C4-2B (cell line): ENCODE measurements around the gene HSDL1.

ENCODE experiments used
- H3K27ac ChIP-seq: fragments of 450-650 bp; 2 replicates; pipeline ENCODE4 v1.5.1; 2017
- ZFX ChIP-seq: fragments of 450-650 bp; IDR thresholded peaks from 2 replicates; pipeline ENCODE4 v1.6.1; 2017
- TF ChIP-seq, protein P1 (sequence below): fragments of 450-650 bp; conservative IDR thresholded peaks from 2 replicates; pipeline ENCODE4 v1.5.1; 2017; ENCODE audit warnings: mild to moderate bottlenecking

HSDL1 gene

DNA sequence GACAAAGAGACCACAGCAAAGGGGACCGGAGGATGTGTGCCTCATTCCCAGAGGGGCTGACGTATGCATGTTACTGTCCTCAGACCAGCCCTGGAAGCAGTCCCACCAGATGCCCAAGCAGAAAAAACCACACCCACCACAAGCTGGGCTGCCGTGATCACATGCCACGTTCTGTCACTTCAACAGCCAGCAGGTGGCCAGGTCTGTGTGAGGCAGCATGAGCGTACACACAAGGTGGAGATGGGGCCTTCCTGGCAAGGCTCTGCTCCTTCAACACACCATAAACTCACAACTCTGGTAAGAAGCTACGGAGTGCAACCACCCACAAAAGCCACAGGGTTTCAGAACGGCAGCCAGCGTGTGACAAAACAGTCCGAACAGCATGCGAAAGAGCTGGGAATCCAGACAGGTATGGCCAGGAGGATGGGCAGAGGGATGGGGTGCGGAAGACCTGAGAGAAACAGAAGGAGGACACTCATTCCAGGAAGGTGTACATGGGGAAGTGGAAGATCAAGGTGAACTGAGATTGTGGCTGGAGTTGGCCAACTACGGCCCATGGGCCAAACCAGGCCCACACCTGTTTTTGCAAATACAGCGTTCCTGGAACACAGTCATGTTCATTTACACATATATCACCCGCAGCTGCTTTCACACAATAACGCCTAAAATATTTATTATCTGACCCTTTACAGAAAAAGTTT, 56.1 kb downstream of the HSDL1 start:
- TF ChIP-seq, protein P1, sequence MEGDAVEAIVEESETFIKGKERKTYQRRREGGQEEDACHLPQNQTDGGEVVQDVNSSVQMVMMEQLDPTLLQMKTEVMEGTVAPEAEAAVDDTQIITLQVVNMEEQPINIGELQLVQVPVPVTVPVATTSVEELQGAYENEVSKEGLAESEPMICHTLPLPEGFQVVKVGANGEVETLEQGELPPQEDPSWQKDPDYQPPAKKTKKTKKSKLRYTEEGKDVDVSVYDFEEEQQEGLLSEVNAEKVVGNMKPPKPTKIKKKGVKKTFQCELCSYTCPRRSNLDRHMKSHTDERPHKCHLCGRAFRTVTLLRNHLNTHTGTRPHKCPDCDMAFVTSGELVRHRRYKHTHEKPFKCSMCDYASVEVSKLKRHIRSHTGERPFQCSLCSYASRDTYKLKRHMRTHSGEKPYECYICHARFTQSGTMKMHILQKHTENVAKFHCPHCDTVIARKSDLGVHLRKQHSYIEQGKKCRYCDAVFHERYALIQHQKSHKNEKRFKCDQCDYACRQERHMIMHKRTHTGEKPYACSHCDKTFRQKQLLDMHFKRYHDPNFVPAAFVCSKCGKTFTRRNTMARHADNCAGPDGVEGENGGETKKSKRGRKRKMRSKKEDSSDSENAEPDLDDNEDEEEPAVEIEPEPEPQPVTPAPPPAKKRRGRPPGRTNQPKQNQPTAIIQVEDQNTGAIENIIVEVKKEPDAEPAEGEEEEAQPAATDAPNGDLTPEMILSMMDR: no peak
- no peak for TF ChIP-seq ZFX
- no peak overlapping the region for H3K27ac ChIP-seq

DNA sequence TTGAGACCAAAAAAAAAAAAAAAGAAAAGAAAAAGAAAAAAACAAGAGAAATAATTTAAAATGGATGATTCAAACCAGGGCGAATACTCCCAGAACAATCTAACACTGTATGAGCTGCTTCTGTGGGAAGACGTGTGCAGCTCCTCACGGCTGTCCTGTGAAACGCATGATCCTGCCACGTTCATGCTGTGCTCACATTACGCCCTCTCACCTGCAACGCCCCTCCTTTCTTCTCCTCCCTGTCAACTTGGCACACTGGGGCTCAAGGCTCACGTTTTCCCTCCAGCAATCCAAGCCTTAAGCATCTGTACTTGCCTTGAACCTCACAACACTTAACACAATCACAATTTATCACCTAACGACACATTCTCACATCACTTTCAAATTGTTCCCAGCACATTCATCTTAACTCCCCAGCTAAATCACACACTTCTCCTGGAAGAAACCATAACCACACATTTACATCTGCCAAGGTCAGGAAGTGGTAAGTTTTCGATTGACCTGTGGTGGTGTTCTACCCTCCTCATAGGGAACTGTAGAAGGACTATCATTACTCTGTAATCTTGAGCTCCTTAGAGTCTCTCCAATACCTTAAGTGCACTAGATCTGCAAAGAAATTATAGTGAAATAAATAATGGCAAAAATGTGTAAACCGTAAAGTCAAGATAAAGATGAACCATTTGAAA, 57.4 kb downstream of the HSDL1 start:
- H3K27ac ChIP-seq: no peak overlapping the region
- no peak for TF ChIP-seq ZFX
- TF ChIP-seq, protein P1: no peak

DNA sequence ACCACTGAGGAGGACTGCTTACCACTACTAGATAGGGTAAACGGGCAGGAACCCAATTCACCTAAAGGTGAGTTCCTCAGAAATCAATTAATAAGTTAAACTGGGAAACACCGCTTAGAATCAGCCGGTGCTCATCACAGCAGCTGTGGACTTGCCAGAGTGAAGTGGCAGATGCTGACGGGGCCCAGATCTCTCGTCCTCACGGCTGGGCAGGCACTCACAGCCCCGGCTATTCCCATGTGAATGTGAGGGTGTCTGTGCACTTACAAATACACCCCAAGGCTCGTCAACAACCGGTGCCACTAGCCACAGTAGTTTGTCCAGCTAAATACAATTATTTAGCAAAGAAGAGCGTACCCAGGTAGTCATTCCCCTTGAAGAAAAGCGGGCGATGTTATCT, 58.0 kb downstream of the HSDL1 start:
- no peak overlapping the region for H3K27ac ChIP-seq
- TF ChIP-seq, protein P1: no peak

DNA sequence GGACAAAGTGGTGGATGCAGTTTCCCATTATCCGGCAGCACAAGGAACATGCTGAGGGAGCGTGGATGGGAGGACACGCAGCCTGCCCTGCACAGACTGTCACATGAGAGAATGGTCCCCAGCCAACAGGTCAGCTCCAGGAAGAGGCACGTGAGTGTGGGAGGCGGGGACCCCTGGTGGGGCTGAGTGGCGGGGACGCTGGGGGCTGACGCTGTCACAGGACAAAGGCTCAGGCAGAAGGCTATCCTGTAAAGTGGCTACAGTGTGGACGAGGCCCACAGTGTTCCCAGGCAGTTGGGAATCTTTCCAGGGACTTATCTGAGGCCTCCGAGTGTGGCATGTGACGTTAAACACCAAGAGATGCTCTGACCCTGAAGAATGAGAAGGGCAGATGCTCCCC, 58.6 kb downstream of the HSDL1 start:
- TF ChIP-seq ZFX: no peak
- TF ChIP-seq, protein P1: no peak
- H3K27ac ChIP-seq: no peak overlapping the region

DNA sequence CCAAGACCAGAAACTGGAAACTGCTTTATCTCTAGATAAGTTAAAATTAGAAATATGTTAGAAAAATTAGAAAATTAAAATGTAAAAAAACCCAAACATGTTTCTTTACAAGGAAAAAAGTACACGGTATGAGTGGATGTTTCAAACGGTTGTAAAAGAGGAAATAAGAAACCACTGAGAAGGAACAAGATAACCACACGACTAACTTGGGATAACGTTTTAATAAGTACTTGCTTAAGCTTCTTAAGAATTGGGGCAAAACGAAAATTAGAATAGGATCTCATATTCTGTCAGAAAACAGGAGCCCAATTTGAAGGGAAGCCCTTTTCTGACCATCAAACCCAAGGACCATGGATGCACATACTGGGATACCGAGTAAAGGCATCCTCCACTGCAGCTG, 59.2 kb downstream of the HSDL1 start:
- TF ChIP-seq ZFX: no peak
- TF ChIP-seq, protein P1: no peak
- no peak overlapping the region for H3K27ac ChIP-seq

DNA sequence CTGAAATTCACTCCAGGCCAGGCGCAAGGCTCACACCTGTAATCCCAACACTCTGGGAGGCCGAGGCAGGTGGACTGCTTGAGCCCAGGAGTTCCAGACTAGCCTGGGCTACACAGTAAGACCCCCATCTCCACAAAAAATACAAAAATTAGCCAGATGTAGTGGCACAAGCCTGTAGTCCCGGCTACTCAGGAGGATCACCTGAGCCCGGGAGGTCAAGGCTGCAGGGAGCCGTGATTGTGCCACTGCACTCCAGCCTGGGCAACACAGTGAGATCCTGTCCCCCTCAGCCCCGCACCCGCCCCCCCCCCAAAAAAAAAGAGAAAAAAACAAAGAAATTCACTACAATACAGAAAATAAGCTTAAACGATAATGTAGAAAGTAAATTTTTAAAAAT, 59.7 kb downstream of the HSDL1 start:
- TF ChIP-seq, protein P1: no peak
- TF ChIP-seq ZFX: no peak
- peak overlapping the region; percentile 14; the same call in 1 of the 2 replicates for H3K27ac ChIP-seq

DNA sequence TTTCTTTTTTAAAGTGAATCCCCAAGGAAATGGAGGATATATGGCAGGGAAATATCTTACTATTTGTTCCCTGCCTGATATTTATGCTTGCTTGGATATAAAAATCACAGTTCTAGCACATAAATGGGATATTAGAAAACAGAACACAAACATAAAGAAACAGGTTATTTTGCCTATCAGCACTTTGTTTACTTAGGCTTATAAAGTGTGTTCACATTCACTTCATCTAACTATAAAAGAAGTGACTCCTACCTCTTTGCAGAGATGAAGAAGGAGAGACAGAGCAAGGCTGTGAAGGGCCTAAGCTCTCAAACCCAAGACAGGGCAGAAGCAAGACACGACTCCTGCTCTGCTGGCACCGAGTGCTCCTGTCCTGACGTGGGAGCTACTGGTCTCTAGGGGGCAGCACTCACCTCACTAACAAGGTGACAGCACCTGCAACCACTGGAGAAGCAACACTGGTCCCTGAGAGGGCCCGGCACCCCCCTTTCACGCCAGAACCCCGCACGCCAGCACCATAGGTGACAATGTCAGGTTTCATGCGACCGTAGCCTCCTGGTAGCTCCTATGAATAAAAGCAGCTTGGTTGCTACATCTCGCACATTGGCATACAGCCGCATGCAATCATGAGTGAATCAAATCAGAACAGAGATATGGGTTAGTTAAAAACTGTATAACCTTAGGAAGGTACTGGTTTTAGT, 60.3 kb downstream of the HSDL1 start:
- H3K27ac ChIP-seq: peak overlapping the region; percentile 14; the same call in 1 of the 2 replicates
- TF ChIP-seq, protein P1: peak; percentile 92
- TF ChIP-seq ZFX: no peak
